PC-3 (cell line): ENCODE measurements around the gene GALNS. TPM values are rescaled to one million over a fixed set of nuclear protein-coding genes. Genes with fewer than 3 reads are reported as not detected.

ENCODE experiments used
- ATAC-seq: fragments of 200-7000 bp; cut with Tn5 transposase; 2 replicates; pipeline ENCODE4 v1.9.1; 2020; ENCODE audit warnings: mild to moderate bottlenecking, moderate library complexity
- BruUV-seq: library from RNA; stranded (reverse); fragments of 400-500 nt; replicated peaks from 2 replicates; lab custom pipeline; 2021; lab: Mats Ljungman, UMichigan
- CTCF ChIA-PET: fragments of 300-600 bp; sonication (Branson Sonifier 250); formaldehyde crosslinking; loops from one replicate; lab custom pipeline; 2022; ENCODE audit warnings: antibody characterized with exemption; lab: Charles Lee
- POLR2A ChIA-PET: fragments of 300-600 bp; sonication (Branson Sonifier 250); formaldehyde crosslinking; loops from one replicate; lab custom pipeline; 2022; ENCODE audit warnings: antibody characterized with exemption; ENCODE audit not compliant: unreplicated experiment; lab: Charles Lee
- DNase-seq: peaks from one replicate; pipeline ENCODE4 v3.0.0-alpha.2; 2015
- H2AFZ ChIP-seq: fragments of 300-600 bp; sonication (generic); 2 replicates; pipeline ENCODE4 v1.6.0; 2016; ENCODE audit warnings: antibody characterized with exemption, low read length
- H3F3A ChIP-seq: fragments of 300-600 bp; sonication (generic); one replicate; pipeline ENCODE4 v1.6.0; 2017; ENCODE audit warnings: antibody characterized with exemption, low read length, control low read depth, mild to moderate bottlenecking; ENCODE audit not compliant: unreplicated experiment
- H3K27ac ChIP-seq: fragments of 300-600 bp; sonication (generic); 2 replicates; pipeline ENCODE4 v1.5.1; 2016; ENCODE audit warnings: mild to moderate bottlenecking, low read length
- H3K27me3 ChIP-seq: fragments of 300-600 bp; sonication (generic); 2 replicates; pipeline ENCODE4 v1.6.1; 2016; ENCODE audit warnings: low read length, mixed read lengths
- H3K36me3 ChIP-seq: fragments of 300-600 bp; sonication (generic); 2 replicates; pipeline ENCODE4 v1.6.1; 2016; ENCODE audit warnings: low read depth, mixed run types, low read length, mixed read lengths
- H3K4me1 ChIP-seq: fragments of 300-600 bp; sonication (generic); 2 replicates; pipeline ENCODE4 v1.5.1; 2016; ENCODE audit warnings: low read length; ENCODE audit not compliant: insufficient read depth
- H3K4me2 ChIP-seq: fragments of 300-600 bp; sonication (generic); 2 replicates; pipeline ENCODE4 v1.6.0; 2016; ENCODE audit warnings: low read length
- H3K4me3 ChIP-seq: fragments of 300-600 bp; sonication (generic); 2 replicates; pipeline ENCODE4 v1.5.1; 2016; ENCODE audit warnings: mild to moderate bottlenecking, low read length, mixed read lengths
- H3K79me2 ChIP-seq: fragments of 300-600 bp; sonication (generic); 2 replicates; pipeline ENCODE4 v1.6.1; 2017; ENCODE audit warnings: low read length, mixed read lengths
- H3K9ac ChIP-seq: fragments of 300-600 bp; sonication (generic); 2 replicates; pipeline ENCODE4 v1.6.0; 2016; ENCODE audit warnings: mild to moderate bottlenecking, low read length
- H3K9me2 ChIP-seq: fragments of 300-600 bp; sonication (generic); replicated peaks from 2 replicates; pipeline ENCODE4 v1.6.1; 2016; ENCODE audit warnings: mixed run types, low read length, mixed read lengths
- H3K9me3 ChIP-seq: fragments of 300-600 bp; sonication (generic); 2 replicates; pipeline ENCODE4 v1.6.1; 2016; ENCODE audit warnings: low read length, mixed read lengths
- H4K20me1 ChIP-seq: fragments of 300-600 bp; sonication (generic); 2 replicates; pipeline ENCODE4 v1.6.1; 2016; ENCODE audit warnings: low read length, mixed read lengths
- CTCF ChIP-seq: fragments of 300-600 bp; sonication (generic); conservative IDR thresholded peaks from 2 replicates; pipeline ENCODE4 v1.5.1; 2017; ENCODE audit warnings: antibody characterized with exemption, low read depth, mild to moderate bottlenecking, low read length
- EZH2 ChIP-seq: fragments of 300-600 bp; sonication (generic); IDR thresholded peaks from one replicate; pipeline ENCODE4 v1.6.1; 2017; ENCODE audit warnings: antibody characterized with exemption, mild to moderate bottlenecking, low read length; ENCODE audit not compliant: unreplicated experiment
- EZH2phosphoT487 ChIP-seq: fragments of 300-600 bp; sonication (generic); IDR thresholded peaks from 2 replicates; pipeline ENCODE4 v1.6.1; 2018; ENCODE audit warnings: mild to moderate bottlenecking, antibody characterized with exemption, low read length, borderline replicate concordance
- intact Hi-C: fragments of 100-400 bp; cut with micrococcal nuclease; formaldehyde crosslinking; loops from 2 replicates; pipeline ENCODE4 v1.9.0; 2023
- total RNA-seq: library from RNA; depleted of rRNA; stranded (reverse); fragments of >200 nt; gene quantifications from 2 replicates; pipeline ENCODE4 v1.2.3, GENCODE V29; 2014

The GALNS gene
- total RNA-seq, 1 experiment from 2014 or later = 18.3 TPM

GRCh38 chr16:88774544-88775393, 82.0 kb downstream of the GALNS start:
- TF ChIP-seq CTCF = no peak
- TF ChIP-seq EZH2 = no peak
- TF ChIP-seq EZH2phosphoT487 = no peak
- H2AFZ ChIP-seq = no peak overlapping the region
- H3K79me2 ChIP-seq = peaks cover 98% of the 10 kb centered on the region
- H3K9ac ChIP-seq = no peak overlapping the region
- H3K9me2 ChIP-seq = no peaks in the 10 kb centered on the region
- H3K9me3 ChIP-seq = no peaks in the 10 kb centered on the region
- ATAC-seq = no peak
- no peaks in the 10 kb centered on the region for H3K36me3 ChIP-seq
- no peaks in the 10 kb centered on the region for H3K27me3 ChIP-seq
- H3K4me1 ChIP-seq = peaks cover 29% of the 10 kb centered on the region
- H3K27ac ChIP-seq = no peak overlapping the region
- H3K4me2 ChIP-seq = no peak overlapping the region
- H4K20me1 ChIP-seq = peaks cover 20% of the 10 kb centered on the region; the same call in 1 of the 2 replicates
- POLR2A ChIA-PET = no interaction called here
- BruUV-seq = no TSS peak
- CTCF ChIA-PET = no interaction called here
- intact Hi-C loops = no loop called here
- H3K4me3 ChIP-seq = no peak overlapping the region
- no peak for DNase-seq
- no peaks in the 10 kb centered on the region for H3F3A ChIP-seq

GRCh38 chr16:88773812-88774291, 82.9 kb downstream of the GALNS start:
- no peaks in the 10 kb centered on the region for H3K36me3 ChIP-seq
- no peaks in the 10 kb centered on the region for H3F3A ChIP-seq
- no peak overlapping the region for H2AFZ ChIP-seq
- ATAC-seq (peak; percentile 6), DNase-seq (peak; percentile 45)
- BruUV-seq = no TSS peak
- no peaks in the 10 kb centered on the region for H3K27me3 ChIP-seq
- no peak overlapping the region for H3K4me3 ChIP-seq
- no peaks in the 10 kb centered on the region for H3K9me3 ChIP-seq
- ChIA-PET CTCF (no interaction called here), POLR2A (interaction anchor here (0.7 kb wide), 1 partner anchor 8 kb away, joined by 6 read pairs; no protein-coding TSS in a partner anchor)
- no peak overlapping the region for H3K27ac ChIP-seq
- TF ChIP-seq EZH2phosphoT487 (no peak), CTCF (no peak), EZH2 (no peak)
- no peak overlapping the region for H3K4me2 ChIP-seq
- H4K20me1 ChIP-seq = peaks cover 23% of the 10 kb centered on the region; the same call in 1 of the 2 replicates
- intact Hi-C loops = no loop called here
- peaks cover 97% of the 10 kb centered on the region for H3K79me2 ChIP-seq
- H3K9ac ChIP-seq = no peak overlapping the region
- H3K9me2 ChIP-seq = no peaks in the 10 kb centered on the region
- H3K4me1 ChIP-seq = peaks cover 37% of the 10 kb centered on the region
